K562 (cell line): ENCODE results near the gene HOMEZ. TPM values are rescaled to one million over a fixed set of nuclear protein-coding genes. Genes with fewer than 3 reads are reported as not detected.

Source experiments
- BMI1 ChIP-seq: fragments of 150-350 bp; IDR thresholded peaks from 2 replicates; pipeline ENCODE4 v1.6.1; 2014; ENCODE audit warnings: low read length
- GTF2E2 ChIP-seq: fragments of 200-800 bp; sonication (Bioruptor generic); IDR thresholded peaks from 2 replicates; pipeline ENCODE4 v1.6.1; 2016; ENCODE audit warnings: missing genetic modification characterization, missing compliant biosample characterization
- MTA2 ChIP-seq: fragments of 450-650 bp; IDR thresholded peaks from 2 replicates; pipeline ENCODE4 v1.6.1; 2016; ENCODE audit warnings: low read depth
- NFIX ChIP-seq: fragments of 250-450 bp; sonication (Bioruptor Pico); IDR thresholded peaks from 2 replicates; pipeline ENCODE4 v1.4.0; 2020; ENCODE audit warnings: low read depth, mild to moderate bottlenecking, moderate library complexity
- NUFIP1 ChIP-seq: fragments of 450-650 bp; IDR thresholded peaks from 2 replicates; pipeline ENCODE4 v1.6.1; 2018; ENCODE audit not compliant: partially characterized antibody
- POLR3A ChIP-seq: IDR thresholded peaks from 2 replicates; pipeline ENCODE4 v1.6.1; 2011; ENCODE audit warnings: borderline replicate concordance, mild to moderate bottlenecking, moderate library complexity; ENCODE audit not compliant: insufficient read length, insufficient read depth; ENCODE audit errors: extremely low read depth
- SRSF9 ChIP-seq: fragments of 200-400 bp; formaldehyde crosslinking; IDR thresholded peaks from 2 replicates; pipeline ENCODE4 v1.6.1; 2017; ENCODE audit warnings: low read depth, low read length, borderline replicate concordance
- TAF7 ChIP-seq: fragments of 450-650 bp; IDR thresholded peaks from 2 replicates; pipeline ENCODE4 v1.6.1; 2016; ENCODE audit warnings: missing genetic modification characterization, missing compliant biosample characterization
- ZKSCAN8 ChIP-seq: fragments of 200-800 bp; sonication (Bioruptor generic); IDR thresholded peaks from 2 replicates; pipeline ENCODE4 v1.6.1; 2016; ENCODE audit warnings: missing genetic modification characterization, missing compliant biosample characterization
- ZNF347 ChIP-seq: fragments of 450-650 bp; formaldehyde crosslinking; IDR thresholded peaks from 2 replicates; pipeline ENCODE4 v1.4.0; 2020; ENCODE audit warnings: low read depth, mild to moderate bottlenecking, moderate library complexity
- polyA plus RNA-seq, 8 experiments: library from polyadenylated mRNA; depleted of rRNA in 4 of 8; stranded (reverse) in 5 of 8; unstranded in 3 of 8; fragments of >200 nt; fragmentation: Nextera tagmentation in 2 of 8; fragmentation: Illumina TruSeq in 1 of 8; extraction: Ambion mirVana in 2 of 8; extraction: Trizol in 1 of 8; gene quantifications; 2 replicates each; pipeline versions ENCODE4 v1.2.1 to v1.2.3, GENCODE V29; 2011 to 2014; ENCODE audit warnings: inconsistent platforms in 1 of 8, missing spikeins in 1 of 8
- total RNA-seq, 7 experiments: library from RNA; depleted of rRNA in 6 of 7; stranded (reverse); fragments of >200 nt in 6 of 7; fragmentation: Illumina TruSeq in 2 of 7; extraction: Trizol in 2 of 7; gene quantifications; 2 replicates each; pipeline versions ENCODE4 v1.2.1 to v1.2.3, GENCODE V29; 2011 to 2021; ENCODE audit warnings: low replicate concordance in 1 of 7
- TF ChIP-seq, protein P1 (sequence below): fragments of 250-450 bp; sonication (Bioruptor Pico); IDR thresholded peaks from 2 replicates; pipeline ENCODE4 v1.5.0; 2021
- TF ChIP-seq, protein P2 (sequence below): fragments of 150-350 bp; conservative IDR thresholded peaks from 2 replicates; pipeline ENCODE4 v1.6.1; 2014; ENCODE audit warnings: low read length
- TF ChIP-seq, protein P3 (sequence below): fragments of 450-650 bp; formaldehyde crosslinking; IDR thresholded peaks from 2 replicates; pipeline ENCODE4 v1.4.0; 2022; ENCODE audit warnings: missing genetic modification characterization
- TF ChIP-seq, protein P4 (sequence below): fragments of 450-650 bp; IDR thresholded peaks from 2 replicates; pipeline ENCODE4 v1.6.1; 2018; ENCODE audit warnings: mild to moderate bottlenecking, low read depth; ENCODE audit not compliant: partially characterized antibody
- TF ChIP-seq, protein P5 (sequence below): fragments of 250-450 bp; sonication (Bioruptor Pico); IDR thresholded peaks from 2 replicates; pipeline ENCODE4 v1.8.0; 2022; ENCODE audit warnings: moderate library complexity, mild to moderate bottlenecking, inconsistent platforms
- TF ChIP-seq, protein P6 (sequence below): fragments of 450-650 bp; formaldehyde crosslinking; IDR thresholded peaks from 2 replicates; pipeline ENCODE4 v1.4.0; 2020; ENCODE audit warnings: mild to moderate bottlenecking, moderate library complexity

Gene HOMEZ
- total and polyA plus RNA-seq, 9 of the 15 experiments (the other 6 are each of a cell fraction or from before 2014, with no cell fraction given), result 3.0 to 30.2 (median 16.9) TPM

DNA sequence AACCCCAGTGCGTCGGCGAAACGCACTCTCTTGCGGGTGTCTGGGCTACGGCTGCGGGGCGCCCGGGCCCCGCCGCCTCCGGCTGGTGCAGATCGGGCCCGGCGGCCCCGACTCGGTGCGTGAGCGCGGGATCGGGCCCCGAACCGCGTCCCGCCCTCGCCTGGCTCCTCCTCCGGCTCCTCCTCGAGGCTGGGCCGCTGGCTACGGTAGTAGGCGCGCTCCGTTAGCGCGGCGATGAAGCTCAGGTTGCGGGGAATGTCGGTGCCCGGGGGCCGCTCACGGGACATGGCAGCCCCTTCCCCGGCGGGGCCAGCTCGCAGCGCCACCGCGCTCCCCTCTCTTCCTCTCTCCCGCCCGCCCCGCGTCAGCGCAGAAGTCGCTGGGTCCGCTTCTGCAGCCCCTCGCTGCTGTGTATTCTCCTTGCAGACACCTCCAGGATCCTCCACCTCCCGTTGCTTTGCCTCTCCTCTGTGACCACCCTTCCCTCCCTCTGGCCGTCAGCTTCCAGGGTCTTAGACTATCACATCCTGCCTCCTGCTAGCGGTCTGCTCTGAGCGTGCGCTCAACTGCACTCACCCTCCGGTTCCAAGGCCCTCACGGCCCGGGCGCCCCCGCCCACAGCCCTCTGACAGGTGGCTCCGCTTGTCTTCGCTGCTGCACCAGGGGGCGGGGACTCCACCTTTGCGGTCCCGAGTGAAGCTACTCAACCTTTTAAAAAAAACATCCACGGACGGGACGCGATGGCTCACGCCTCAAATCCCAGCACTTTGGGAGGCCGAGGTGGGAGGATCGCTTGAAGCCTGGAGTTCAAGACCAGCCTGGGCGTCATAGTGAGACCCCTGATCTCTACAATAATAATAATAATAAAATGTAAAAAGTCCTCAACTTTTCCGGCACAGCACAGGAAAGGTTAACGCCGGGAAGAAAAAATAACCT lies 16.6 kb upstream of the HOMEZ start, which contains the start of gene PPP1R3E (continued):
- TF ChIP-seq SRSF9 (no peak), MTA2 (no peak), NFIX (CRISPR knock-in tag) (no peak), POLR3A (no peak), NUFIP1 (no peak), ZNF347 (CRISPR knock-in tag) (no peak), GTF2E2 (no peak; the same call in 1 of the 2 replicates), TAF7 (tag) (0 out of 2 replicates have a peak, but pooled peaks have one; percentile 2), ZKSCAN8 (CRISPR knock-in tag) (no peak), BMI1 (no peak)
- TF ChIP-seq, protein P1, sequence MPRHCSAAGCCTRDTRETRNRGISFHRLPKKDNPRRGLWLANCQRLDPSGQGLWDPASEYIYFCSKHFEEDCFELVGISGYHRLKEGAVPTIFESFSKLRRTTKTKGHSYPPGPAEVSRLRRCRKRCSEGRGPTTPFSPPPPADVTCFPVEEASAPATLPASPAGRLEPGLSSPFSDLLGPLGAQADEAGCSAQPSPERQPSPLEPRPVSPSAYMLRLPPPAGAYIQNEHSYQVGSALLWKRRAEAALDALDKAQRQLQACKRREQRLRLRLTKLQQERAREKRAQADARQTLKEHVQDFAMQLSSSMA, result no peak
- TF ChIP-seq, protein P2, sequence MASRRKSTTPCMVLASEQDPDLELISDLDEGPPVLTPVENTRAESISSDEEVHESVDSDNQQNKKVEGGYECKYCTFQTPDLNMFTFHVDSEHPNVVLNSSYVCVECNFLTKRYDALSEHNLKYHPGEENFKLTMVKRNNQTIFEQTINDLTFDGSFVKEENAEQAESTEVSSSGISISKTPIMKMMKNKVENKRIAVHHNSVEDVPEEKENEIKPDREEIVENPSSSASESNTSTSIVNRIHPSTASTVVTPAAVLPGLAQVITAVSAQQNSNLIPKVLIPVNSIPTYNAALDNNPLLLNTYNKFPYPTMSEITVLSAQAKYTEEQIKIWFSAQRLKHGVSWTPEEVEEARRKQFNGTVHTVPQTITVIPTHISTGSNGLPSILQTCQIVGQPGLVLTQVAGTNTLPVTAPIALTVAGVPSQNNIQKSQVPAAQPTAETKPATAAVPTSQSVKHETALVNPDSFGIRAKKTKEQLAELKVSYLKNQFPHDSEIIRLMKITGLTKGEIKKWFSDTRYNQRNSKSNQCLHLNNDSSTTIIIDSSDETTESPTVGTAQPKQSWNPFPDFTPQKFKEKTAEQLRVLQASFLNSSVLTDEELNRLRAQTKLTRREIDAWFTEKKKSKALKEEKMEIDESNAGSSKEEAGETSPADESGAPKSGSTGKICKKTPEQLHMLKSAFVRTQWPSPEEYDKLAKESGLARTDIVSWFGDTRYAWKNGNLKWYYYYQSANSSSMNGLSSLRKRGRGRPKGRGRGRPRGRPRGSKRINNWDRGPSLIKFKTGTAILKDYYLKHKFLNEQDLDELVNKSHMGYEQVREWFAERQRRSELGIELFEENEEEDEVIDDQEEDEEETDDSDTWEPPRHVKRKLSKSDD, result no peak
- TF ChIP-seq, protein P3, sequence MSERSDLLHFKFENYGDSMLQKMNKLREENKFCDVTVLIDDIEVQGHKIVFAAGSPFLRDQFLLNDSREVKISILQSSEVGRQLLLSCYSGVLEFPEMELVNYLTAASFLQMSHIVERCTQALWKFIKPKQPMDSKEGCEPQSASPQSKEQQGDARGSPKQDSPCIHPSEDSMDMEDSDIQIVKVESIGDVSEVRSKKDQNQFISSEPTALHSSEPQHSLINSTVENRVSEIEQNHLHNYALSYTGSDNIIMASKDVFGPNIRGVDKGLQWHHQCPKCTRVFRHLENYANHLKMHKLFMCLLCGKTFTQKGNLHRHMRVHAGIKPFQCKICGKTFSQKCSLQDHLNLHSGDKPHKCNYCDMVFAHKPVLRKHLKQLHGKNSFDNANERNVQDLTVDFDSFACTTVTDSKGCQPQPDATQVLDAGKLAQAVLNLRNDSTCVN, result no peak
- TF ChIP-seq, protein P4, sequence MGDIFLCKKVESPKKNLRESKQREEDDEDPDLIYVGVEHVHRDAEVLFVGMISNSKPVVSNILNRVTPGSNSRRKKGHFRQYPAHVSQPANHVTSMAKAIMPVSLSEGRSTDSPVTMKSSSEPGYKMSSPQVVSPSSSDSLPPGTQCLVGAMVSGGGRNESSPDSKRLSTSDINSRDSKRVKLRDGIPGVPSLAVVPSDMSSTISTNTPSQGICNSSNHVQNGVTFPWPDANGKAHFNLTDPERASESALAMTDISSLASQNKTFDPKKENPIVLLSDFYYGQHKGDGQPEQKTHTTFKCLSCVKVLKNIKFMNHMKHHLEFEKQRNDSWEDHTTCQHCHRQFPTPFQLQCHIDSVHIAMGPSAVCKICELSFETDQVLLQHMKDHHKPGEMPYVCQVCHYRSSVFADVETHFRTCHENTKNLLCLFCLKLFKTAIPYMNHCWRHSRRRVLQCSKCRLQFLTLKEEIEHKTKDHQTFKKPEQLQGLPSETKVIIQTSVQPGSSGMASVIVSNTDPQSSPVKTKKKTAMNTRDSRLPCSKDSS, result no peak
- TF ChIP-seq, protein P5, sequence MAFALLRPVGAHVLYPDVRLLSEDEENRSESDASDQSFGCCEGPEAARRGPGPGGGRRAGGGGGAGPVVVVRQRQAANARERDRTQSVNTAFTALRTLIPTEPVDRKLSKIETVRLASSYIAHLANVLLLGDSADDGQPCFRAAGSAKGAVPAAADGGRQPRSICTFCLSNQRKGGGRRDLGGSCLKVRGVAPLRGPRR (CRISPR knock-in tag), result no peak
- TF ChIP-seq, protein P6, sequence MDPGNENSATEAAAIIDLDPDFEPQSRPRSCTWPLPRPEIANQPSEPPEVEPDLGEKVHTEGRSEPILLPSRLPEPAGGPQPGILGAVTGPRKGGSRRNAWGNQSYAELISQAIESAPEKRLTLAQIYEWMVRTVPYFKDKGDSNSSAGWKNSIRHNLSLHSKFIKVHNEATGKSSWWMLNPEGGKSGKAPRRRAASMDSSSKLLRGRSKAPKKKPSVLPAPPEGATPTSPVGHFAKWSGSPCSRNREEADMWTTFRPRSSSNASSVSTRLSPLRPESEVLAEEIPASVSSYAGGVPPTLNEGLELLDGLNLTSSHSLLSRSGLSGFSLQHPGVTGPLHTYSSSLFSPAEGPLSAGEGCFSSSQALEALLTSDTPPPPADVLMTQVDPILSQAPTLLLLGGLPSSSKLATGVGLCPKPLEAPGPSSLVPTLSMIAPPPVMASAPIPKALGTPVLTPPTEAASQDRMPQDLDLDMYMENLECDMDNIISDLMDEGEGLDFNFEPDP (CRISPR knock-in tag), result no peak
